ENCODE data around the gene CALML3.

CALML3 gene

DNA sequence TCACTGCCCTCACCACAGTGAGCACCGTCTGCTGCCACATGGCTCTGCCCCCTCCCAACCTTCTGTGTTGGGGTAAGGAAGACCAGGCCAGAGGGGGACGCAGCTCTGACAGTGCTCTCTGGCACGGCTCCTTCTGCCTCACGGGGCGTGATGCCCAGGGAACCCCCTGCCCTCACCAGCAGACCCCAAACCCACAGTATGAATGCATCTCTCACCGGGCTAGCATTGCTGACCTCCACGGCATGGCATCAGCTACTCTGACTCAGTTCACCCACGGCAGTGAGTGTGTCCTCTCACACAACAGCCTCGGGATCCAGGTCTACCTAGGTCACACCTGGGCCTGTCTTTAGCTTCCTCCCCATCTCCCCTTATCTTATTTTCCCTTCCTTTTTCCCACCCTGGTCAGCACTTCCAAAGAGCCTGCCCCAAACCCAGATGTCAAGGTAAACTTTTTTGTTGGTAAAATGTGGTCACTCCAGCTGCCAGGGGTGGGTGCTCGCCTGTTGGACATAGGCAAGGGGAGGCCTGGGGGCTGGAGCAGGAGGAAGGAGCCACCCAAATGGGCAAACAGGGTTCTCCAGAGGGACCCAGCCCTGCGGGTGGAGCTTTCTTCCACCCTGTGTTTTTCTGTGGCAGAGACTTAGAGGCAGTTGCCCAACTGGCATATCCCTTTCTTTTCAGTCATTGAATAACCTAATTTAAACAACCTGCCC lies 4.4 kb downstream of the CALML3 start:
- no peak for DNase-seq

DNA sequence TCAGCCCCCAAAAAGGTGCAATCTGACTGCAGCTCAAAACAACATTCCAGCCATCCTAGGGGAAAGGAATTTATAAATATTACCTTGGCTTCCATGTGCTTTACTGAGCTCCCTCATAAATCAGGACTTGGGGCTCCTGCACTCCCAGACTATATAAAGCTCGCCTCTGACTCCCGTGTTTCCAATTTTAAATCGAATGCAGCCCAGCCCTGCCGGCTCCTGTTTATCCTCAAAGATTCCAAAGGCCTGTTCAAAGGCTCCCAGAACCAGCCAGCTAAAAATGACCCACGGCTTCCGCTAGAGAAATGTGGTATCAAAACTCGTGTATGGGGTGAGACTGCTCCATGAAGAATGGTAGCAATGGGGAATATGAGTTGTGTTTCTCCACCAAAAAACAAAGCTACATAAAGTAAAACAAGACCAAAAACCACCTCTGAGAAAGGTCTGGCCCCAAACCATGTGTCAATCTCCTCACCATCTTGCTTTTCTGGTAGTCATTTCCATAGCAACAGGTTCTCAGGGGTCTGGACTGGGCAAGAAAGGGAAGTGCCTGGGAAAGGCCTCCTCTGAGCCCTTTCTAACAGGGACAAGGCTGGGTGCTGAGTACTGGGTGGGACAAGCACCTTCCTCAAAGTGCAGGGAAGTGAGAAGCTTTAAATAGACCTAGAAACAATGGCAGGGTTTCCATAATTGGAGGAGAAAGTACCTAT lies 5.1 kb downstream of the CALML3 start:
- DNase-seq = no peak

DNA sequence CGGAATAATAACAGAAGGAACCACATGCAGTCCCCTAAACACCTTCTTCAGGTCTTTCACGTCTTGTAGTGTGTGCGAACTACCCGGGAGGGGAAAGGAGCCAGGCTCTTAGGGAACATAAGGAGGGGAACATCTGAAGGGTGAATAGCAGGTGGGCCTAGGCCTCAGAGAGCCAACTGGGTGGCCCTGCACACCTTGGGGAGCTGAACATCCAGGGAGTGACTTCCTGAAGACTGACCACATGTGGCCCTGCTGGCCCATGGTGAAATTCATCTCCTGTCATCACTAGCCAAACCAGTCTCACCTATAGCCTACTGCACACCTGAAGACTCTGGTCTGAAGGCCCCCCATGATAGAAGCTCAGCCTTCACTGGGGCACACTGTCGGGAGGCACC lies 5.6 kb downstream of the CALML3 start:
- DNase-seq = no peak

DNA sequence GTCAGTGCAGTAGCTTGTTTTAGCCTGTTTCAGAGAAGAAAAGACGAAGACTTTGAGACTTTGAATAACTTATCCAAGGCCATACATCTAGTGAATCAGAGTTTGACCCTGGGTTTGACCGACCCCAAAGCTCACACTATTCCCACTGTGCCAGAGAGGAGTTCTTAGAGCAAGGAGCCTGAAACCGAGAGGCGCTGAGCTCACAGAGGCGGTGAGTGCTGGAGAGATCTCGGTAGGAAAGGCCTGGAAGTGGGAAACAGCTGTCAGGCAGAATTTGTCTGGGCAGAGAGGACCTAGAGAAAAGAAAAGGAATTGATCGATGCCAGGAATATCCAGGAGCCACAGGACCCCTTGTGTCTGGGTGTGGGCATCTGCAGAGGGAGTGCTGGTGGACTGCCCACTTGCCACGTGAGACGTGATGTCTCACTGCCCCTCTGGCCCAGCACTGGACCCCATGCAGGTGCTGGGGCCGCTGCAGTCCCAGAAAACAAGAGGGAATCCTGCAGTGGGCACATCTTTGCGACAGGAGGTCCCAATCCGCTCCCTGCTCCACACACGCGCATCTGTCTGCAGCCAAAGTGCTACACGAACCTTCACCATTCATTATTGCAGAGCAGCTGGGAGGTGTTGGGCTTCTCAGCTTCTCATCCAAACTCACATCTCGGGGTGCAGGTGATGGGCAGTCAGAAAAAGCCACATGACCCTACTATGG lies 6.2 kb downstream of the CALML3 start:
- no peak for DNase-seq

DNA sequence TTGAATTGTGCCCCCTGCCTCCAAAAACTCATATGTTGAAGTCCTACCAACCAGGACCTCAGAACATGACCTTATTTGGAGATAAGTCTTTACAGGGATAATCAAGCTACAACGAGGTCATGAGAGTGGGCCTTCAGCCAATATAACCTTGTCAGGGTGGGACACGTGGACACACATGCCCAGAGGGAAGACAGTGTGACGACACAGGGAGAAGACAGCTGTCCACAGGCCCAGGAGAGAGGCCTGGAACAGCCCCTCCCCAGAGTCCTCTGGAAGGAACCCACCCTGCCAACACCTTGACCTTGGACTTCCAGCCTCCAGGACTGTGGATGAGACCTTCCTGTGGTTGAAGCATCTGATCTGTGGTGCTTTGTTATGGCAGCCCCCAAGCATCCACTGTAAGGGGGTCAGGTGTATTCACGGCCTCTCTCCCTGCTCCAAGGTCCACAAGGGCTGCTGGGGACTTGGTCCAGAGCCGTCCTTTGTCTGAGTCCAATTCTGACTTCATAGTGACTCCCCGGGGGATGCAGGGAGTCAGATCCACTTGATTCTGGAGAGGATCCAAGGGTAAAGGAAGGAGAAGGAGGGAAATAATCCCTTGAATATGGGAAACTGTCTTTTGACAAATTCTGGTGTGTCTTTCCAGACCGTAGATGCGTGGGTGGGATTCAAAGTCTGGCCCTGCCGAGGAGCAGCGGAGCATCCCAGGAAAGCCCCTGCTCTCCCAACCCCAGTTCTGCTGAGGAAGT lies 7.0 kb downstream of the CALML3 start:
- no peak for DNase-seq

DNA sequence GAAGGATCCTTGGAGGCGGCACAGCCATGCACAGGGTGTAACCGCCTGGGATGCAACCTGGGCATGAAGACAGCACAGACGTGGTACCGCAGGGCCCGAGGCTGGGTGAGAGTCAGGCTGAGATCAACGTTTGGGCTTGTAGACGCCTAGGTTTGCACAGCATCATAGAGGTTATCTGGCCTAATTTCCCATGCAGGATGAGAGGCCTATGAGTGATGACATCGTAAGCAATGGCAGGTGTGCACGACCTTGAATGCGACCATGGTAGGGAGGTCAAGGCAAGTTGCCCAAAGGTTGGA lies 7.5 kb downstream of the CALML3 start:
- no peak for DNase-seq

DNA sequence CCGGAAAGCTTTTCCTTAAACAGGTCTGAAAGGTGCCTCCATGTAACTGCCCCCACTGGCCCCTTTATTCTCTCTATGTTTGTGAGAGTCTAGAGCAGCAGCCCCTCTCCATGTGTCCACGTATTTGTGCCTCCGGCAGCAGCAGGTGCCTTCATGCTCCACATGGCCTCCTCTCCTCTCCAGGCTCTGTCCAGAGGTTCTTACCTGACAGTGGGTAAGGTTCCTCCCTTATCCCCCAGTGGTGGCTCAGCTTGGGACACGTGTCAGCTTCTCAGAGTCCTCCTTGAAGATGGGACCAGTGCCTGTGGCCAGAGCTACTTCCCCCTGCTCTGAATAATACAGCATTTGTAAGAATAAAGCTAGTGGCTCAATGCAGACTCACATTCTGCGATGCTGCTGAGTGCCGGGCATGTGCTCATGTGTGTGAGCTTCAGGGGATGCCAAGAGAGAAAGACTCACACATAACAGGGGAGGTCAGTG lies 7.9 kb downstream of the CALML3 start:
- DNase-seq = no peak

DNA sequence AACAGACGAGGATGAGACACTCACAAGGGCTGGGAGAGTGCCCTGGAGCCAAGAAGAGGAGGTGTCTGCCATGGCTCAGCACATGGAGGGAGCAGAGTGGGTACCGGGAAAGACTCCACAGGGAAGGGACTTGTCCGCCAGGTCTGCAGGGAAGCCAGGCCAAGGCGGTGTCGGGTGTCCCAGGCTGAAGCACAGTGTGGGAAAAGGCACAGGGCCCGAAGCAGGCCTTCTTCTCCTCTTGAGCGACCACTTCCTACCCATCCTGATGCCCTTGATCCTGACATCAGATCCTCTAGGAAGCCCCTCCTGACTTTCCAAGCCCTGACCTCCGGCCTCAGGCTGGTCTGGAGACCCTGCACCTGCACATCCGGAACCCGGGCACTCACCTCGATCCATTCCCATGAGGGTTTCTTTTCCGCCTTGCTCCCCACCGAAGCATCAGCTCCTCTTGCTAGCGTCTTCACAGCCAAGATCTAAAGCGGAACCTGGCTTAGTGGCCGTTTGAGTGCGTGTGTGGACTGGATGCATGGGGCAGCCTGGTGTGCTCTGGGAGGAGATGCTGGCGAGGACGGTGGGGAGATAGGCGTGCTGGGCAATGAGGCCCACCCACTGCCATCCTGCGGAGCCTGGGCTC lies 8.5 kb downstream of the CALML3 start:
- DNase-seq = no peak

DNA sequence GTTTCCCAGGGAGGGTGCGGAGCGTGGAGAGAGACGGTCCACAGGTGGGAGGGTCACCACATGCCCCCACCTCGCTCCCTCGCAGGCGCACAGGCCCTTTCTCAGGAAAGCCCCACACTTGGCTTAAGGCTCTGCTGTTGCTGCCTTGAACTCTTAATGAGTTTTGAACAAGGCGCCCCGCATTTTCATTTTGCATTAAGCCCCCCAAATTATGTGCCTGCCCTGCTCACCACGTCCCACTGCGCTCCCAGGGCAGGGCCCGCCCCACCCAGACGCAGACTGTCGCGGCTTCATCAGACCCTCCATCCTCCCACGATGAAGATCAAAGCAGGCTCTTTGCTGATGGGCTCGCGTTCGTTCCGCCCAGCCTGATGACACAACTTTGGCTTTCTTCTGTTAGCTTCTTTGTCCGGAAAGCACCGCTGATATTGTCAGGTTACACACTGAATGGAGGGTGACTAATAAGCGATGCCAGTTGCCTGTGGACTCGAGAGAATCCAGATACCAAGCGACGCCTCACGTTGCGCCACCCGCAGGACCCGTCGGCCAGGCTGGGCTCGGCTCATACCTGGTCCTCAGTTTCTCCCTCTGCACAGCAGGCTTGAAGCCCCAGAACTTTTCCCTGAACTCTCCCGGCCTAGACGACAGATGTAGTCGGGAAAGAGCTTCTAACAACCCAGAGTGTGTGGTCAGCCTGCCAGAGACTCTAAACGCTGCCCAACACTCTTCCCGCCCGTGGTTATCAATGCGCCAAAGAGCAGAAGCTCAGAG lies 9.5 kb downstream of the CALML3 start:
- no peak for DNase-seq

DNA sequence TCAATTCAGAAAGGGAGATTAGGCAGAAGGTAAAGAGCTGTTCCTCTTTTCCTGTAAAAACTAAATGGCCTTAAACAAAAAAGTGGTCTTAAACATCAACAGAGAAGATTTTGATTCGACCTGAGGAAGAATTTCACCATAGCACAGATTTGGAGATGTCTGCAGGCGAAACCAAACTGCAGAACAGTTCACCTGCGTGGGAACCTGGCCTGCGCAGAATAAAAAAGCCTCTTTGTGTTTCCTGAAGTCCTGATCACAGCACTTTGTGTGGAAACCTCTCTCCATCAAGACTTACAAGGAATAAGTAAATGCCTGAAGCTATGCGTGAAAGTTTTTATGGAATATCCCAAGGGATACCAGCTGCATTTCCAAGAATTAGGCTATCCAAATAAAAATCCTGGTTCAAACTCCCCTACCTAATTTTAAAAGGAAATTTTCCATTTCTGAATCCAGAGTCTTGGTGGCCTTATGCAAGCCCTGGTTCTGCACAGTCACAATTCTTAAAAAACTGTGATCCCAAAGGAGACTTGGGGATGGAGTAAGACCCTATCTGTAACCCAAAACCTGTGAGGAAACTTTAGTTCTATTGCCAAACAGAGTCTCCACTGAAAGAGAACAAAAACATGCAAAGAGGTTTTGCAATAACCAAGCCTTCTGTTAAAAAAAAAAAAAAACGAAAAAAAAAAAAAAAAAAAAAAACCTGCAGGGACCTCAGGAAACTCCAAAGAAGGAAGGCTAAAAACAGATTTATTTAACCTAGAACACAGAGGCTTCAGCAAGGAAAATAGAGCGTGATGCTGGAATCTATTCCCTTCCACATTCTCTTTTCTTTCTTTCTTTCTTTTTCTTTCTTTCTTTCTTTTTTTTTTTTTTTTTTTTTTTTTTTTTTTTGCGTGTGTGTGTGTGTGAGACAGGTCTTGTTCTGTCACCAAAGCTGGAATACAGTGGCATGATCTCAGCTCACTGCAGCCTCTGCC lies 10.4 kb downstream of the CALML3 start:
- no peak for DNase-seq

DNA sequence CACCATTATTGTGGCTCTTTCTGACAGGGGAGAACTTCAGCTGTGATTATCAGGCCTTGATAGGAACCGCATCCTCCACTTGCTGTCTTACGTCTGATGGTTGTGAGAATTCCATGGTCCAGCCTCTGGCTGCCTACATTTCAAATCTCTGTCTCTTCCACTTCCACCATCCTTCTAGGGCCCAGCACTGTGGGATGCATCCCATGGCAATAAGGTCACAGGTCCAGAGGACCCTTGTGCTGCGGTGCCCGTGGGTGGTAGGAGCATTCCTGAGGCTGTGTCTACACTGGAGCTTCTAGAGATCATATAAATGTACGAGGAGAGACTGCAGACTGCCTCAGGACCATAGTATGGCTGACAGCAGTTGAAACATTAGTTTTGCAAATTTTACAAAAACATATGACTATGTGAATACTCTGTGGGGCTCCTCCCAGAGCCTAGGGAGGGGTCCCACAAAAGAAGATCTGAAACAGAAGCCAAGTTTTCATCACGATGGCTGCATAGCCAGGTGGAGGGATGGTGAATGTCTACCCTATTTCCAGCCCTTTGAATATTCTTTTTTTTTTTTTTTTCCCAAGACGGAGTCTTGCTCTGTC lies 11.8 kb downstream of the CALML3 start:
- no peak for DNase-seq

DNA sequence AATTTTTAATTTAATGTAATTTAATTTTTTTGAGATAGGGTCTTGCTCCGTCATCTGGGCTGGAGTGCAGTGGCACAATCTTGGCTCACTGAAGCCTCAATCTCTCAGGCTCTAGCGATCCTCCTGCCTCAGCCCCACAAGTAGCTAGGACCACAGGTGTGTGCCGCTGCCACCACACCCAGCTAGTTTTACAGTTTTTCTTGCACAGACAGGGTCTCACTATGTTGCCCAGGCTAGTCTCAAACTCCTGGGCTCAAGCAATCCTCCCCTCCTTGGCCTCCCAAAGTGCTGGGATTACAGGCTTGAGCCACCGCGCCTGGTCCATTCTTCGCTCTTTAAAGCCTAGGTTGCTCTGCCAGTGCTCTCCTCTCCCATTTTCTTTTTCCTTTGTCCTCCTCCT lies 12.9 kb downstream of the CALML3 start:
- no peak for DNase-seq

DNA sequence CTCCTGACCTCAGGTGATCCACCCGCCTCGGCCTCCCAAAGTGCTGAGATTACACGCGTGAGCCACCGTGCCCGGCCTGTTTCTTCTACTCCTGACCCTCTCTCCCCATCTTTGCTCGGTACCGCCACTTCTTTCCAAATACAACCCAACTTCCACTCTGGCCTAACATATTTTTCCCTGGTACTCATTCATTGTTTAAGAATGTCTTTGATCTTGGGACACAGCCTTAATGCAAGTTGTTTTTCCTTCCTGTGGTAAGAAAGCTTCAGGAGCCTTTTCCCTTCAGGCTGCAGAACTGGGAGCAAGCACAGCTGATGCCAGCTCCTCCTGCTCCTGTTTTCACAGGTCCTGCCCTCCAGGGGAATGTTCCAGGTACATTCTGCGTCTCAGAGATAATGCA lies 13.7 kb downstream of the CALML3 start:
- no peak for DNase-seq

DNA sequence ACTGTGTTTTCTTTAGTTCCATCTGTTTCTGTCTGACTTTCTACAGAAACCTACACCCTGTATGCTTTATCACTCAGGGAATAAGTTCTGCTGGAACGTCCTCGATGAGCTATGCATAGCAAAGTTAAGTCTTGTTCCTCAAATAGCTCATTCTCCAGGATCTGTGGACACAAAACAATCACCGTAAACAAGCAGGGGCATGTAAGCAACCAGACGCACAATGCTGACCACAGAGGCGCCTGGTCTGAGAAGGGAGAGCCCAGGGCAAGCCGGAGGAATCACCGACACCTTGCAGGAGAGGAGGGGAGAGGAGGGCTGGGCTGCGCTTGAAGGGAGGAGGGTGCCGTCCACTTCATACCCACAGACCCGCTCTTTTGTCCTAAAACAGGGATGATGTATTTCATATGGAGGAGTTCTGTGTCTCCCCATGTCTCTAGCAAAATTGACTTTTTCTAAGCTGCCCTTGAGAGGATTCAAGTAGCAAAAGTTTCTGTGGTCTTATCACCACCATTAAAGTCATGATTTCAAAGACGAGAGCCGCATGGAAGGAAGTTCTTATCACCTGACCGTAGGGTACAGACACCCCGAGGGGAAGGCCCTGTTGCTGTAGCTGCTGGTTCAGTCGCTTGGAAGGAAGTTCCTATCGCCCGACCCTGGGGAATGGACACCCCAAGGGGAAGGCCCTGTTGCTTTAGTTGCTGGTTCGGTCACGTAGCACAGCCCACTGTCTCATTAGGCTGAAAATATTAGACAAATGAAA lies 14.3 kb downstream of the CALML3 start:
- no peak for DNase-seq

DNA sequence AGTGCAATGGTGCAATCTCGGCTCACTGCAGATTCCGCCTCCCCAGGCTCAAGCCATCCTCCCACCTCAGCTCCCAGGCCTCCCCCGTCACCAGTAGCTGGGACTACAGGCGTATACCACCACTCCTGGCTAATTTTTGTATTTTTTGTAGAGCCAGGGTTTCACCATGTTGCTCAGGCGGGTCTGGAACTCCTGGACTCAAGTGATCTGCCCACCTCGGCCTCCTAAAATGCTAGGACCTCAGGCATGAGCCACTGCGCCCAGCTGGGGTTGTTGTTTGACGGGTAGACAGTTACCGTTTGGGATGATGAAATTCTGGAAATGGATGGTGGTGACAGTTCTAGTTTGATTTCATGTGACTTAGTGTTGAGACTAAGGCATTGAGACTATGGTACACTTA lies 15.3 kb downstream of the CALML3 start:
- no peak for DNase-seq

DNA sequence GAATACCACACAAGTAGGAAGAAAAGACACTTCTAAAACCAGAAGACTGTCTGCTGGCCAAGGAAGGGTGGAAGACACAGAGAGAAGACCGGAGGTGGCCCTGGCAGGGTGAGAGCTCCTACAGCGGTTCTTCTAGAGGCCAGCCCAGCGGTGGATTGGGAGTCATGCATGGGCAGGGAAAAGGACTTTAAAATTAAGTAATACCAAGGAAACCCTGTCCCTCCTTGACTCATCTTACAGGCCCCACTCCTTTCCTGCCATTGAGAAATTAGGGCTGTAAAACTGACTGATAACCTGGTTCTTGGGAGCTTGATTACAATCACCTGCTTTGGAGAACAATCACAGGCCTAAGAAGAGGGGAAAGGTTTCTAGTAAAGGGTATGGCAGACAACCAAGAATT lies 16.1 kb downstream of the CALML3 start:
- DNase-seq = no peak

DNA sequence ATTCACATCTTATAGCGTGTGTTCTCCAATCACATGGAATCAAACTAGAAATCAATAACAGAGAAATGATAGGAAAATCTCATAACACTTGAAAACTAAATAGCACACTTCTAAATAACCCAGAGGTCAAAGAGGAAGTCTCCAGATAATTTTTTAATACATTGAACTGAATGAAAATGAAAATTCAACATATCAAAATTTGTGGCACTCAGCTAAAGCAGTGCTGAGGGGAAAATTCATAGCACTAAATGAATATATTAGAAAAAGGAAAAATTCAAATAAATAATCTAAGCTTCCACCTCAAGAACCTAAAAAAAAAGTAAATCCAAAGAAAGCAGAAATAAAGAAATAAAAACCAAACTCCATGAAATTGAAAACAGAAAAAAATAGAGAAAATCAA lies 17.3 kb downstream of the CALML3 start:
- DNase-seq = no peak

DNA sequence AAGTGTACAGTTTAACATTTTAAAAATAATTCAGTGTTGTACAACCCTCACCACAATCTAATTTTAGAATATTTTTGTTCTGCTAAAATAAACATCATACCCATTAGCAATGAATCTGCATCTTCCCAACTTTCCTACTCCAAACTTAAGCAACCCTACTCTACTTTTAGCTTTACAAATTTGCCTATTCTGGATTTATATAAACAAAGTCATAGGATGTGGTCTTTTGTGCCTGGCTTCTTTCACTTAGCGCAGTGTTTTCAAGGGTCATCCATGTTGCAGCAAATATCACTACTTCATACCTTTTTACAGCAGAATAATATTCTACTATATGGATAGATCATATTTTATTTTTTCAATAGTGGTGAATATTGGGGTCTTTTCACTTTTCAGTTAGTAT lies 18.9 kb downstream of the CALML3 start:
- no peak for DNase-seq

DNA sequence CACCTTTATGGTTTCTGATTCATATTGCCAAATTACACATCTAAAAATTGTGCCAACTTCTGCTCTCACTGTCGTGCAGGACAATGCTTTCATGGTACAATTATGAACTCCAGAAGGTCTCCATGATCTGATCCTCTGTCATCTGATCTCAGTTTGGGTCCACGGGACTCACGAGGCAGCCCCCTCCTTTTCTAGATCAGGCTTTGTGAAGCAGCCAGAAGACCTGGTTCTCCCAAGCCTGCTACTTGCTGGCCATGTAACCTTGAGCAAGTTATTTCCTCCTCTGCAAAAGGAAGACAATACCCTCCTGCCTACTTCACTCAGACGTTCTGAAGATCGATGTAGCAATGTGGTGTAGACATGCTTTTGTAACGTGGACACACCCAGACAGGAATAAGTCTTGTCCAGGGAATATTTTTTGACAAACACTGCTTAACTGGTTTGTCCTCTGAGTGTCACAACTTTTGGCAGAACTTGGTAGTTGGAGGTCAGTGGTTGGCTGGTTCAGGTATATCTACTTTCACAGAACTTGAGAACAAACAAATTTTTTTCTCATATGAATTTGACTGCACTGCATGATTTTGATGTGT lies 19.6 kb downstream of the CALML3 start:
- DNase-seq = no peak

All from activated CD4-positive, alpha-beta T cell treated with anti-CD3 and anti-CD28 coated beads for 1 hour (primary cell).